Esophagus muscularis mucosa (tissue), 4 donors: Measurements from ENCODE around the gene GOLIM4. TPM values are rescaled to one million over a fixed set of nuclear protein-coding genes. Genes with fewer than 3 reads are reported as not detected.

Experiments
- DNase-seq: peaks from one replicate; pipeline ENCODE4 v3.0.0-alpha.2; 2017; ENCODE audit errors: extremely low spot score
- H3K27ac ChIP-seq, 4 donors: fragments of 200-600 bp; sonication (generic); replicated peaks in 1 of 4; 1 replicate in 3 of 4; 2 replicates in 1 of 4; pipeline ENCODE4 v1.5.1; 2016 to 2019; ENCODE audit warnings: mild to moderate bottlenecking in 1 of 4
- H3K27me3 ChIP-seq, 4 donors: fragments of 200-600 bp; sonication (generic); one replicate each; pipeline versions ENCODE4 v1.5.1 to v1.6.0; 2016 to 2019
- H3K36me3 ChIP-seq, 4 donors: fragments of 200-600 bp; sonication (generic); one replicate each; pipeline ENCODE4 v1.5.1; 2016 to 2019
- H3K4me1 ChIP-seq, 4 donors: fragments of 200-600 bp; sonication (generic); one replicate each; pipeline ENCODE4 v1.5.1; 2016 to 2019
- H3K4me3 ChIP-seq, 4 donors: fragments of 200-600 bp; sonication (generic); 1 replicate in 2 of 4; 2 replicates in 2 of 4; pipeline ENCODE4 v1.5.1; 2016 to 2019; ENCODE audit warnings: mild to moderate bottlenecking in 4 of 4, moderate library complexity in 1 of 4
- H3K9me3 ChIP-seq, 4 donors: fragments of 200-600 bp; sonication (generic); 1 replicate in 3 of 4; 2 replicates in 1 of 4; pipeline ENCODE4 v1.5.1; 2016 to 2019
- CTCF ChIP-seq, 3 experiments: fragments of 200-600 bp in 2 of 3; fragments of 450-650 bp in 1 of 3; sonication (generic) in 2 of 3; IDR thresholded peaks; one replicate each; pipeline ENCODE4 v1.5.1; 2017 to 2019; ENCODE audit warnings: antibody characterized with exemption in 3 of 3, mild to moderate bottlenecking in 2 of 3, moderate library complexity in 1 of 3
- EP300 ChIP-seq: sonication (generic); formaldehyde crosslinking; IDR thresholded peaks from one replicate; pipeline ENCODE4 v1.6.1; 2017; ENCODE audit warnings: antibody characterized with exemption
- POLR2A ChIP-seq: fragments of 450-650 bp; IDR thresholded peaks from one replicate; pipeline ENCODE4 v1.6.1; 2017; ENCODE audit warnings: antibody characterized with exemption, moderate library complexity, mild to moderate bottlenecking, low read depth
- POLR2AphosphoS5 ChIP-seq, 2 donors: sonication (generic); formaldehyde crosslinking; IDR thresholded peaks; one replicate each; pipeline ENCODE4 v1.6.1; 2017; ENCODE audit warnings: antibody characterized with exemption in 2 of 2
- WGBS: methylation state at CpG from one replicate; pipeline ENCODE4 v1.1.5; 2018; 5-methylcytosine and 5-hydroxymethylcytosine counted together
- intact Hi-C: fragments of 100-400 bp; cut with DNase I; formaldehyde crosslinking; loops from one replicate; pipeline ENCODE4 v1.15.1; 2023
- total RNA-seq, 4 donors: library from RNA; depleted of rRNA; stranded (reverse); fragments of >200 nt; gene quantifications; one replicate each; pipeline versions ENCODE4 v1.1.0 to v1.2.1, GENCODE V29; 2016

GOLIM4 gene
- total RNA-seq, 4 donors from 2014 or later: 41.7 to 46.5 (median 45.0) TPM

GRCh38 chr3:168036619-168037018 lies 59.1 kb downstream of the GOLIM4 start:
- TF ChIP-seq CTCF (IDR thresholded peaks at IDR 0.05) (no peak), POLR2AphosphoS5 (IDR thresholded peaks at IDR 0.05) (no peak), EP300 (no peak), POLR2A (no peak)
- no peaks in the 10 kb centered on the region for H3K9me3 ChIP-seq
- DNase-seq: no peak
- H3K4me3 ChIP-seq: no peak overlapping the region
- no peaks in the 10 kb centered on the region for H3K27me3 ChIP-seq
- H3K27ac ChIP-seq: no peak overlapping the region
- whole genome bisulfite sequencing: 95% methylated on average over 4 of the region's 4 CpGs
- H3K4me1 ChIP-seq: peaks cover 4 to 13% (median 11%) of the 10 kb centered on the region in 4 donors
- H3K36me3 ChIP-seq: peaks cover 7 to 49% (median 23%) of the 10 kb centered on the region in 4 donors
- intact Hi-C loops: loop anchor here (10.0 kb wide), 1 partner anchor 192 kb away; no protein-coding TSS in a partner anchor

GRCh38 chr3:168034152-168034928 lies 61.4 kb downstream of the GOLIM4 start:
- no peaks in the 10 kb centered on the region for H3K27me3 ChIP-seq
- H3K4me1 ChIP-seq: peaks cover 4 to 21% (median 14%) of the 10 kb centered on the region in 4 donors
- intact Hi-C loops: loop anchor here (10.0 kb wide), 1 partner anchor 190 kb away; no protein-coding TSS in a partner anchor
- TF ChIP-seq POLR2A: no peak
- no peak for TF ChIP-seq EP300
- TF ChIP-seq POLR2AphosphoS5 (IDR thresholded peaks at IDR 0.05): no peak
- no peak for TF ChIP-seq CTCF (IDR thresholded peaks at IDR 0.05)
- H3K36me3 ChIP-seq: peaks cover 7 to 66% (median 32%) of the 10 kb centered on the region in 4 donors
- H3K27ac ChIP-seq: peak overlapping the region in 3 of 4 donors; percentile 20 to 47 (median 29)
- DNase-seq: no peak
- no peaks in the 10 kb centered on the region for H3K9me3 ChIP-seq
- no peak overlapping the region for H3K4me3 ChIP-seq
- 73% methylated on average over 5 of the region's 5 CpGs for WGBS

- intact Hi-C loops: loop anchor here (10.0 kb wide), 1 partner anchor 186 kb away; no protein-coding TSS in a partner anchor
- H3K4me1 ChIP-seq: peaks cover 8 to 48% (median 40%) of the 10 kb centered on the region in 4 donors
- no peak for TF ChIP-seq CTCF (IDR thresholded peaks at IDR 0.05)
- no peak for TF ChIP-seq EP300
- no peak for TF ChIP-seq POLR2A
- no peak for TF ChIP-seq POLR2AphosphoS5 (IDR thresholded peaks at IDR 0.05)
- 93% methylated on average over 4 of the region's 4 CpGs for WGBS
- H3K4me3 ChIP-seq: no peak overlapping the region
- no peak overlapping the region for H3K27ac ChIP-seq
- DNase-seq: no peak
- H3K9me3 ChIP-seq: no peaks in the 10 kb centered on the region
- peaks cover 7 to 73% (median 34%) of the 10 kb centered on the region in 4 donors for H3K36me3 ChIP-seq
- no peaks in the 10 kb centered on the region for H3K27me3 ChIP-seq
Measured at GRCh38 chr3:168030577-168030976, 65.1 kb downstream of the GOLIM4 start.

GRCh38 chr3:168029705-168030104 lies 66.0 kb downstream of the GOLIM4 start:
- 97% methylated on average over 7 of the region's 7 CpGs for WGBS
- no peak overlapping the region for H3K4me3 ChIP-seq
- H3K9me3 ChIP-seq: no peaks in the 10 kb centered on the region
- no peak overlapping the region for H3K27ac ChIP-seq
- TF ChIP-seq EP300 (no peak), POLR2A (no peak), CTCF (IDR thresholded peaks at IDR 0.05) (no peak), POLR2AphosphoS5 (IDR thresholded peaks at IDR 0.05) (no peak)
- DNase-seq: no peak
- no peaks in the 10 kb centered on the region for H3K27me3 ChIP-seq
- peaks cover 7 to 72% (median 34%) of the 10 kb centered on the region in 4 donors for H3K36me3 ChIP-seq
- intact Hi-C loops: loop anchor here (10.0 kb wide), 2 partner anchors 105 to 185 kb away; no protein-coding TSS in a partner anchor
- H3K4me1 ChIP-seq: peaks cover 10 to 56% (median 48%) of the 10 kb centered on the region in 4 donors
